ENCODE data around the gene CCDC106.

CCDC106 gene

DNA sequence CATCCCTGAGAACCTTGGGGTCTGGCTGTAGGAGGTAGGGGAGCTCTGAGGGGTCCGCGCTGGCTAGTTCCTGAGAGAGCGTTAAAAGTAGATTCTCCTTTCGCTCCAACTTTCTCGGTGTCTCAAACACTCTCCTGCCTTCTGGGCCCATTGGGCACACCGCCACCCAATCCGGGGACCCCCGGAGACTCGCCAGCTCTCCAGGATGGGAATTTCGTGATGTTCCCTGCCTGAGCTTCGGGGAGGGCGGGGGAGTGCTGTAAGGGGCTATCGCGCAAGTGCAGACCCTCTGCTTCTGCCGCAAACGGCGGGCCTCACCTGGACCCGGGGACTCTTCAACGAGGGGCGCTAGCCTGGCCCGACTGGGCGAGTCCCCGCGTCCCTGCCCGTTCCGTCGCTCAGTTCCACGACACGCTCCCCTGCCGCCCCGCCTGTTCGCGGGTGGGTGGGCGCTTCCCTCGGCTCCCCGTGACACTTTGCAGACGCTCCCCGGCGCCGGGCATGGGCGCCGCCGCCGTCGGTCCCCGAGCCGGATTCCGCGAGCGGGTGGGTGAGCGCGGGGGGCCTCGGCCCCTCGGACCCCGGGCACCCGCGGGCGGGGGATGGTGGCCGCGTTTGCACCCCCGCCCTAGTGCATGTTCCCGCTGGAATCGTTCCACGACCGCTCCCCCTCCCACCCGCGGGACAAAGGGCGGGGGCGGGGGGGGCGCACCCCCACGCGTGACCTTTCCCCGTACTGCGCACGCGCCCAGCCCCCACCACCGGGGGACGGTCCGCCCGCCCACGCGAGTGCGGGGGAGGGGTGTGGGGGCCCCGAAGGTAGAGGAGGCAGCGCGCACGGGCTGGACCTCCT, at the start of gene CCDC106:
Gene CCDC106 (plus strand): TSS at position 481 of the 853 bp plus-strand sequence. CDS start 835 bp downstream, outside the sequence.
- peak; percentile 40 for DNase-seq

DNA sequence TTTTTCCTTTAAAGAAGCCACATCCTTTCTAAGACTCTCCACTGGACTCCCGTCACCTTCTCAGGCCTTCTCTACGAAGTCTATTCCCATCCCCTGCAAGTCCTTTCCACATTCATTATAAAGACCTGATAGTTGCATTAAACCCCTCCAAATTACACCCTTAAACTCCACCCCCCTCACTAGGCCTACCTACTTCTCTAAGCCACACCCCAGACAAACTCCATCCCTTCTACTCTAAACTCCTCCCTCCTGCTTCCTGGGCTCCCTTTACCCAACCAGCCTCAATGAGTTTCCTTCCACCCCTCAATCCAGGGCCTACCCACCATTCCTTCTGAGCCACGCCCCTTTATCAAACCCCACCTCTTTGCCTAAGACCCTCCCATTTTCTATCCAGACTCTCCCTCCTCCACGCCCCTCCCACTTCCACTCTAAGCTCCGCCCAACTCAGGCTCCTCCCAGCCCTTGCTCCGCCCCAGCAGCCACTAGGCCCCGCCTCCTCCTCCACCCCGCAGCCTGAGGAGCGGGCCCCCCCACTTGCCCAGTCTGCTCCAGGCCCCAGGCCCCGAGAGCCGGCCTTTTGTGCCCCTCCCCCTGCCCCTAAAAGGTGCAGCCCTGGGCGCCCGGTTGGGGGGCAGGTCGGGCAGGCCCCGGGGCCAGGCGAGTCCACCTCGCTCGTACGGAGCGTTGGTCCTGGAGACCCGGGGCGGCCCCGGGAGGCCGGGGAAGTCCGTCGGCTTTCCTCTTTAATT, 49.1 kb upstream of the CCDC106 start:
- DNase-seq: peak; percentile 93

DNA sequence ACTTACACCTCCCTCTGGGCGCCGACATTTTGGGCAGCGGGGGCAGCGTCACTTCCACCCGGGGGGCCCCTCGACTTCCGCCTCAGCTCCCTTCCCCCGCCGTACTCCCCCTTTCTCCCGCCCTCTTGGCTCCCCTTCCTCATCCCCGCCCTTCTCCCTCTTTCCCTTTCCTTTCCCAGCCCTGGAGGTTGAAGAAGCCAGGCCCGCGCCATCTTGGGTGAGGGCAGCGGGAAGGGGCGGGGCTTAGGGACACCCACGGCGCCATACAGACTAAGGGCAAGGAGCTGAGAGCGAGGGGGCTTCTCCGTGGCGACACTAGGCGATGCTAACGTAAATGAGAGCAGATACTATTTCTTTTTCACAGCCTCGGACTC, 48.6 kb upstream of the CCDC106 start, which contains the start of gene FIZ1:
Gene FIZ1 (minus strand): TSS at position 50 of the 374 bp plus-strand sequence. CDS start 1,652 bp downstream, outside the sequence.
- peak; percentile 93 for DNase-seq

DNA sequence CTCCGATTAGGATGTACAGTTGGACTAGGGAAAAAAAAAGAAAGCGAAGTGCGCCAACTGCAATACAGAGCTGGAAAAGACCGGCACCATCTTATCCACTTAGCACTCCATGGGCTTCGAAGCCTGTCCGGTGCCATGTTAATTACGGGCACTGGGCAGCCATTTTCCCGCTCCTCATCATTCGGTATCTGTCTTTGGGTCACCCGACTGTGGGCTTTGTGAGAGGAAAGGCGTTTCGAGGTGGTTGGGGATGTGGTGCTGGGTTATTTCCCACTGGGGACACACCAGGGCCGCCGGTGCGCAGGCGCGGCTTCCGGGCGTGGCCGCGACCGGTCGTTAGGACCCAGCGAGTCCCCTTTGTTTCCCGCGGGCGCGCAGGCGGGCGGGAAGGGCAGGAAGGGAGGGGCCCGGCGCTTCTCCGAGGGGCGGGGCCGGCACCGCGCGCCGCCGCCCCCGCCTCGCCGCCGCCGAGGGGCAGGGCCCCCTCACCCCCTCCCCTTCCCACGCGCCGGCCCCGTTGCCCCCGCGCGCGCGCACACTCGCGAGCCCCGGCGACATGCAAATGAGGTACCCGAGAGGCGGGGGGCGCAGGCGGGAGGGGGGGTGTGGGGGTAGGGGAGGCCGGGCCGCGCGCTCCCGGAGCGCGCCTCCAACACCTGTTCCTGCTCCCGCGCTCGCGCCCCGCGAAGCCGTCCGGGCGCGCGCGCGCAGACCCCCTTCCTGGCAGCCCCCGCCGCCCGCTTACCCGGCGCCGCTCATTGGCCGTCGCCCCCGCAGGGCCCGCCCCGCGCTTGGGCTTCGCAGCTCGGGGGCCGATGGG, 48.0 kb upstream of the CCDC106 start, which contains the start of gene ZNF524:
Gene ZNF524 (plus strand): TSS at position 447 of the 820 bp plus-strand sequence. CDS start 1,825 bp downstream, outside the sequence.
- peak; percentile 76 for DNase-seq

DNA sequence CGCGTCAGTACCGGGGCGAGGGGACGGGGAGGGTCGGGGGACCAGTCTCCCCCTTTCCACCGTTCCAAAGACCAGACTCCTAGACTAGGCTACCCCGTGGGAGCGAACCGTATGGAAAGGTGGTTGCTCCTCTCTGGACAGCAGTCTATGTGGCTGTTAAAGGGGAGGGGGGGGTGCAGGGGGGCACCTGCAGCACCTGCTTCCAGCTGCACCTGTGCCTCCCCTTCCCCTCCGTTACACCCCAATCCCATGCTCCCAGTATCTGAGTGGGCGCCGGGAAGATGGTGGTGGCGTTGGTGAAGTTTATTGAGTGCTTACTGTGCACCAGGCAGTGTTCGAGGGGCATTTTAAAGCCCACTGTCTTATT, 47.4 kb upstream of the CCDC106 start:
- no peak for DNase-seq

DNA sequence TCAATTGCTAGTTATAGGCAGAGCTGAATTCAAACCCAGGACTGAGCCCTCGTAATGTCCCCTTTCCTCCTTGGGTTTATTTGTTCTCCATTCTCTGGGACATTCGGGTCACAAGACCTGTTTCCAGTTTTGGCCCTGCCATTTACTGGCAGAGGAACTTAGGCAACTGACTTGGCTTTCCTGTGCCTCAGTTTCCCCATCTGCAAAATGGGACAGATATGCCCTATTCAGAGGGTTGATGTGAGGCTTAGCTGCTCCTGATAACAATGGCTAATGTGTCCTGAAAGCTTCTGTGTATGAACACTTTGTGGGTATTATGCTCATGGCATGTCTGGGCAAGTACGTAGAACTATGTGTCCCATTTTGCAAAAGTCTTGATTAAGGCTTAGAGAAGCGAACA, 46.9 kb upstream of the CCDC106 start:
- DNase-seq: no peak

DNA sequence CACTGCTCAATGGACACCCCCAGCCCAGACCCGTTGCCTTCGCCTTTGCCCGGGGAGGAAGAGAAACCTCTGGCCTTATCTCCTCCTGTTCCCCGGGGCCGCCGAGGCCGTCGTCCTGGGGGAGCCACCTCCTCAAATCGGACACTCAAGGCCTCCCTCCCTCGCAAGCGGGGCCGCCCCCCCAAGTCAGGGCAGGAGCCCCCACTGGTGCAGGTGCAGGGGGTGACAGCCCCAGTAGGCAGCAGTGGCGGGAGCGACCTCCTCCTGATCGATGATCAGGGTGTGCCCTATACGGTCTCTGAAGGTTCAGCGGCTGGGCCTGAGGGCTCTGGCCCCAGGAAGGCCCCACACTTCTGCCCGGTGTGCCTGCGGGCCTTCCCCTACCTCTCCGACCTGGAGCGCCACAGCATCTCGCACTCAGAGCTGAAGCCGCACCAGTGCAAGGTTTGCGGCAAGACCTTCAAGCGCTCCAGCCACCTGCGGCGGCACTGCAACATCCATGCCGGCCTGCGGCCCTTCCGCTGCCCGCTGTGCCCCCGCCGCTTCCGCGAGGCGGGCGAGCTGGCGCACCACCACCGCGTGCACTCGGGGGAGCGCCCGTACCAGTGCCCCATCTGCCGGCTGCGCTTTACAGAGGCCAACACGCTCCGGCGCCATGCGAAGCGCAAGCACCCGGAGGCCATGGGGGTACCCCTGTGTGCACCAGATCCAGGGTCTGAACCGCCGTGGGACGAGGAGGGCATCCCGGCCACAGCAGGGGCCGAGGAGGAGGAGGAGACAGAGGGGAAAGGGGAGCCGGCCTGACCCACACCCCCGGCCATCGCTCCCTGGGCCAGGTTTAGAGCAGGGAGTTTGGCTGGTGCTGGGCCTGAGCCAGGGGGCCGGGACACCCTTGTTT, 45.7 kb upstream of the CCDC106 start:
- no peak for DNase-seq

DNA sequence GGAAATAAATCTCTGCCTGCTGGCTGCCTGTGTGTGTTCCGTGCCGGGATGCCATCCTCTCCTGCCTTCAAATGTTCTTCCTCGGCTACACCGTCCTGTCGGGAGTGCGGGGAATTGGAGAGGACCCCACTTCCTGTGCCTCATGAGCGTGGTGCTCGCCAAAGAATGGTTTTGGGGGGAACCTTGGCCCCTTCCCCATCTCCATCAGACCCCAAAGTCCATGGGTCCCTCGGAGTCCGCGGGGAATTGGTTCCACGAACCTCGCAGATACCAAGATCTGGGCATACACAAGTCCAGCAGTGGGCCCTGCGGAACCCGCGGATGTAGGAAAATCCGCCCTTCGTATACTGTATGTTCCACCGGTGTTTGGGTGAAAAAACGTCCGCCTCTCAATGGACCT, 44.9 kb upstream of the CCDC106 start:
- no peak for DNase-seq

DNA sequence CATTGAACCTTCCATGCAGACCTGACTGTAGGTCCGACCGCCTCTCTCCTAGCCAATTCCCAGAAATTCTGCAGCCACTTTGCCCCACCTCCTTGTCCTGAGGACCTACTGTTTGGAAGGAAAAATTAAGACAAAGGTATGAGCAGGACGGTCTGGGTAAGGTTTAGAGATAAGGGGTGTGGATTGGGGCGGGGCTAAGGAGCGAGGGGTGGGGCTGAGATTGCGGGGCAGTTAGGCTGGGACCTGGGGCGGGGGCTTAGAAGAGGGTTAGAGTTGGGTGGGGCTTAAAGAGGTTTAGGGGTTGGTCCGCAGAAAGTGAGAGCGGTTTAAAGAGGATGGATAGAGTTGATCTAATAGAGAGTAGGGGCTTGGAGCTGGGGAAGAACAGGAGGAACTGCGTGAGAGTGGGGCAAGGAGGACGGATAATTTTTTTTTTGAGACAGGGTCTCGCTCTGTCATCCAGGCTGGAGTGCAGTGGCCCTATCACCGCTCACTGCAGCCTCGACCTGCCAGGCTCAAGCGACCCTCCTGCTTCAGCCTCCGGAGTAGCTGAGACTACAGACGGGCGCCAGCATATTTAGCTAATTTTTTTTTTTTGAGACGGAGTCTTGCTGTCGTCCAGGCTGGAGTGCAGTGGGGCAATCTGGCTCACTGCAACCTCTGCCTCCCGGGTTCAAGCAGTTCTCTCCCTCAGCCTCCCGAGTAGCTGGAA, 44.3 kb upstream of the CCDC106 start:
- DNase-seq: no peak

DNA sequence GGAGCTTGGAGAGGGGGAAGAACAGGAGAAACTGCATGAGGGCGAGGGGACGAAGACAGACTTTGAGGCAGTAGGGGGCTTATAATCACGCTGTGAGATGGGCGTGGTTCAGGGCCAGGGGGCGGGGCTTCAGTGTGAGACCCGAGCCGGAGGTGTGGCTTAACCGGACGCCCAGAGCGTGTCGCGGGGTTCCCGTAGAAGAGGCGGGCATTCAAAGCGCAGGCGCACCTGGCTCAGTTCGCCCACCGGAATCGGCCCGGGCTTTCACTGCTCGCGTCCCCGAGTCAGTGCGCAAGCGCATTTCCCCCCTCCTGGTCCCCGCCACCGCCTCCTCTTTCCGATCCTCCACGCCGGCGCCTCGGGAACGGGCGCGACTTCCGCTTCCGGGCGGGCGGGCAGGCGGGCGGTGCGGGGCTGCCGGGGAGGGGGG, 42.8 kb upstream of the CCDC106 start:
- DNase-seq: peak; percentile 98

DNA sequence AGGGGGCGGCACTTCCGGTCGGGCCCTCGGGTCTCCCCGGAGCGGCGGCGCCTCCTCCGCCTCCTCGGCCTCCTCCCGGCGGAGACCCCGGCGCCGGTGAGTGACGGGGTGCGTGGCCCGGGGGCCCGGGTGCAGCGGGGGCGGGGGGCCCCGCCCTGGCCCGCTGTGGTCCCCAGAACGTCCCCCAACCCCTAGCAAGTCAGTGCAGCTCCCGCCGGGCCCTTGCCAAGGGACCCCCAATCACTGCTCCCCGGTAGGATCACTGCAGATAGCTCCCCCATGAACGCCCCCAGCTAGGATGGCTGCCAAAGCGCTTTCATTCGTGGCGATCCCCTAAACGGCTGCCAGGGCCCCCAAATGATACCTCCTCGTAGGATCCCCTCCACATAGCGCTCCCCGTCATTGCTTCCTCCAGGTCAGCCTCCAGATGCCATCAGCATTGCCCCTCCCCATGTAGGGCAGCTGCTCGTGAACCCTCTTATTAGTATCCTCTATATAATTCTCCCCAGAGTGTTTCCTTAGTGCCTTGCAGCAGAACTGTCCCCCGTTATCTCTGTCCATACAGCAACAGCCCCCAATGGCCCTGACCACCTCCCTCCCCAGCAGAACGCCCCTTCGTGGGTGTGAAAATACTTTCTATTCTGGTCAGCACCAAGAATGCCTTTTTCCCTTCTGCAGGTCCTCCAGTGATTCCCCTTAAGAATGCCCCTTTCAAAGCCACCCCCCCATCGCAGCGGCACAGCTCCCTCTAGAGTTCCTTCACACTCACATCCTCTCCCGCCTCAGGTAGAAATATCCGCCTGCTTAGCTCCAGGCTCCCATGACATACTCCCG, 42.2 kb upstream of the CCDC106 start, which contains the start of gene ZNF865:
Gene ZNF865 (plus strand): TSS at position 11 of the 834 bp plus-strand sequence. CDS start 7,972 bp downstream, outside the sequence.
- DNase-seq: peak; percentile 65

DNA sequence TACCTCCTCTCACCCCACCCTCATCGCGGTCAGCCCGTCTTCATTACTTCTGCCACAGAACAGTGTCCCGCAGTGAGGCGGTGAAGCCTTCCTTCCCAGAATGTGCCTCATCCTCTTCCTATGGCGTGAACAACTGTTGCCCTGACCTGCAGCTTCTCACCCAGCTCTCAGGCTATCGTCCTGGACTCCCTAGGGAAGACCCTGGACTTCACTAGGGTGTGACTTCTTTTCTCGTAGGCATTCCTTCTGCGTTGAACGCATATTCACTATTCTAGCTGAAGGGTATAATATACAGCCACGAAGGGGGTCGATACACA, 41.6 kb upstream of the CCDC106 start:
- DNase-seq: no peak

DNA sequence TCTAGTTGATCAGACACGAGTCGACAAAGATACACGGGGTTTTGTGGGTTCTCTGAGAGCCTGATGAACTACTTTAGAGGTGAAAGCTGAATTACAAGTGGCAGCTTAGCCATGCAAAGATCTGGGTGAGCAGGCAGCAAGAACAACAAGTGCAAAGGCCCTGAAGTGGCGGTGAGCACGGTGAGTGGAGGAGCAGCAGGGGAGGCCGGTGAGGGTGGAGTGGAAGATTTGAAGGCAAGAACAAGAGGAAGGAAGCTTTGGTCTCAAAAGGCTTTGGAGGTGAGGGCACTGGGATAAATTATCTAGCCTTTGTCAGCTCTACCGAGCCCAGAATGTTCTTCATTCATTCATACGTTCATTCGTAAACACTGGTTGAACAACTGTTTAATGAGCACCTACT, 41.2 kb upstream of the CCDC106 start:
- DNase-seq: no peak

DNA sequence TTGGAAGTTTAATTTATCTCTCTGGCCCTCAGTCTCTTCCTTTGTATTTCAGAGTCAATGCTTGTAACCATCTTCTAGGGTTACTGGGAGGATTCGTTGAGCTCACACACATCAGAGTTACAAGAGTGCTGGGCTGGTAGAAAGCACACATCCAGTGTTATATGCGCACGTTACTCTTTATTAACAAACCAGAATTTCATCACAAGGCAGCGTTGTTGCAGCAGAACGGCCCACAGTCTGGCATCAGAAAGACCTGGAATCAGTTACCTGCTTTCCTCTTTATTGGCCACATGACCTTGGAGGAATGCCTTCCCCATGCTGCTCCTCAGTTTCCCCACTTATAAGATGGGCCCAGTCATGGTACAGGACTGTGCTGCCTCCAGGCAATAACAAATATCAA, 38.7 kb upstream of the CCDC106 start:
- no peak for DNase-seq

DNA sequence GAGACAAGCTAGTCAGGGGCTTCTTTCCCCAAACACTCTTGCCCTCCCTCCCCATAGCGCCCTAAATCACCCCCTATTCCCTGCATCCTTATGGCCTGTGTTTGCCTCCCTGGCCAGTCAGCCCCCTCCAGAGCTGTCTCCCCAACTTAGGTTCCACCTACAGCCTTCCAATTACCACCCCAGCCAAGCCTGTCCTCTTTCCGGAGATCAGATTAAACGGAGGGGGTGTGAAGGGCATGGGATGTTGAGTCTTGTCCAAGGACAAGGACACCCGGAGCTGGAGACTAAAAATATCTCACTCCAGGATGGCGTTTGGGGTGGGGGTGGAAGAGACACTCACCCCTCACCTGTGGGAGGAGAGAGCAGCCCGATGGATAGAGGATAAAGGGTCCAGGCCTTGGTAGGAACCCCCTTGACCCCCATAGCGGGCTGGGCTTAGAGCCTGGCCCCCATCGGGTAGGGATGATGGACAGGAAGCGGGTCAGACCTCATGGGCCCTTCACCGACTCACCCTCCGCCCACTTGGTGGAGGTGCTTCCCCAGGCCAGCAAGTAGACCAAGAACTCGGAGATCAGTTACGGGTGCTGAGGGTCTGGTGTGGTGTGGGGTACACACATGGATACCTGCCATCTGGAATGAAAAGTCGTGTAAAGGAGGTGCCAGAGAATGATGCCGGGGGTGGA, 36.6 kb upstream of the CCDC106 start:
- DNase-seq: no peak

DNA sequence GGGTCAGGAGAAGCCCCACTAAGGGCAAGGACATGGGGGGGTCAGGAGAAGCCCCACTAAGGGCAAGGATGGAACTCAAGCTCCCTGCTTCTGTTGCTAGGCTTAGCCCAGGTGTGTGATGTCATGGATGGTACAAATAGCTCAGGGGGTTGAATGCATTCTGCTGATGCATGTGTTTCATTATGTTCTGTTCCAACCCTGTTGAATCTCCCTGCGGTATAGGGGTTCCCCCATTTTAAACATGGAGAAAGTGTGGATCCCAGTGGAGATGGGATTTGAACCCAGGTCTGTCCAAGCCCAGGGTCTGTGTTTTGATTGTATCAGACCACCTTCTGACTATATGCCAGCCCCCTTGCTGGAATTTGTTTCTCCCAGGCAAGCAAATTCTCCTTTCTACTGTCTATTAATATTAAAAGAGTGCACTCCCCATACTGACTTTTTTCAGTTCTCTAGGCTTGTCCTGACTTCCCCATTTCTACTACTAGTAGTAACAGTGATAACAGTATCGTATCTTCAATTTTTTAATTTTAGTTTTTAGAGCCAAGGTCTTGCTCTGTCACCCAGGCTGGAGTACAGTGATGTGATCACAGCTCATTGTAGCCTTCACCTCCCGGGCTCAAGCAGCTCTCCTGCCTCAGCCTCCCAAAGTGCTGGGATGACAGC, 35.9 kb upstream of the CCDC106 start:
- DNase-seq: no peak

DNA sequence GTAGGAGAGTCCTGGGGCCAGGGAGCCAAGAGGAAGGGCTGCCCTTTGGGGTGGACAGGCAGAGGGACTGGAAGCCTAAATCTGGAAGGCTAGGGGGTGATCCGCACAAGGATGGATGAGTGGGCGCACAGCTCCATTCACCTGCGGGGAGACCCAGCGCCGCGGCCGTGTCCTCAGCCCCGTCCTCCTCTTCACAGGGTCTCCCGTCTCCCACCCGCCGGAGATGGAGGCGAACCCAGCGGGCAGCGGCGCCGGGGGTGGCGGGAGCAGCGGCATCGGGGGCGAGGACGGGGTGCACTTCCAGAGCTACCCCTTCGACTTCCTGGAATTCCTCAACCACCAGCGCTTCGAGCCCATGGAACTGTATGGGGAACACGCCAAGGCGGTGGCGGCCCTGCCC, 34.6 kb upstream of the CCDC106 start:
- no peak for DNase-seq

DNA sequence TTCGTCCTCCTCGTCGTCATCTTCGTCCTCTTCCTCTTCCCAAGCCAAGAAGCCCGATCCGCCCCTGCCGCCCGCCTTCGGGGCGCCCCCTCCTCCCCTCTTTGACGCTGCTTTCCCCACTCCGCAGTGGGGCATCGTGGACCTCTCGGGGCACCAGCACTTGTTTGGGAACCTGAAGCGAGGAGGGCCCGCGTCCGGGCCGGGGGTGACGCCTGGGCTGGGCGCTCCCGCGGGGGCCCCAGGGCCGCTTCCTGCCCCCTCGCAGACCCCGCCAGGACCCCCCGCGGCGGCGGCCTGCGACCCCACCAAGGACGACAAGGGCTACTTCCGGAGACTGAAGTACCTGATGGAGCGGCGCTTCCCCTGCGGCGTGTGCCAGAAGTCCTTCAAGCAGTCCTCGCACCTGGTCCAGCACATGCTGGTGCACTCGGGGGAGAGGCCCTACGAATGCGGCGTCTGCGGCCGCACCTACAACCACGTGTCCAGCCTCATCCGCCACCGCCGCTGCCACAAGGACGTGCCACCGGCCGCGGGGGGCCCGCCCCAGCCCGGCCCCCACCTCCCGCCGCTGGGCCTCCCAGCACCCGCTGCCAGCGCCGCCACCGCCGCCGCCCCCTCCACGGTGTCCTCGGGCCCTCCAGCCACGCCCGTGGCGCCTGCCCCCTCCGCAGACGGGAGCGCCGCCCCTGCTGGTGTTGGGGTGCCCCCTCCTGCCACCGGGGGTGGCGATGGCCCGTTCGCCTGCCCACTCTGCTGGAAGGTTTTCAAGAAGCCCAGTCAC, 33.9 kb upstream of the CCDC106 start:
- no peak for DNase-seq
